Measurements from ENCODE around the gene KATNB1. TPM values are rescaled to one million over a fixed set of nuclear protein-coding genes. Genes with fewer than 3 reads are reported as not detected.

The KATNB1 gene
- total RNA-seq, 1 experiment from 2014 or later = 60.4 TPM

DNA sequence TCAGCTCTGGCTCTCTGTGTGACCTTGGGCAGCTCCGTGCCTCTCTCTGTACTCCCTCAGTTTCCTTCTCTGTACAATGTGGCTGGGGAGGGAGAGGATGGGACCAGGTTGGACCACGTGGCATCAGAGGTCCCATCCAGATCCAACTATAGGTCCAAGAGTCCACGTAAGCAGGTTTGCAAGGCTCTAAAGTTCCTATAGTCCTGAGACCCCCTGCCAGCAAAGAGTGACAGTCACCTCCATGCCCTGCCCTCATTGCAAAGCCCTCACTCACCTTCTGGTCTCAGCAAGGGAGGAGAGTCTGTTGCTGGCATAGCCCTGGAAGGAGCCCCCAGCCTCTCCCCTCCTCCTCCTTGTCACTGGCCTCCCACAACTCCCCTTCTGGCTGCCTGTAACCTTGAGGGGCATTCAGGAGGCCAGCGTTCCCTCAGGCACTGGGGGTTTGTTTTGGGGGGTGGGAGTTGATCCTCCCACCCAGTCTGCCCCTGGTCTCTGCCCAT, 47.0 kb upstream of the KATNB1 start:
- CTCF ChIA-PET = interaction anchor here (2.5 kb wide), 1 partner anchor 21 kb away, joined by 8 read pairs; no protein-coding TSS in a partner anchor
- H3K9me3 Mint-ChIP-seq = no peaks in the 10 kb centered on the region

DNA sequence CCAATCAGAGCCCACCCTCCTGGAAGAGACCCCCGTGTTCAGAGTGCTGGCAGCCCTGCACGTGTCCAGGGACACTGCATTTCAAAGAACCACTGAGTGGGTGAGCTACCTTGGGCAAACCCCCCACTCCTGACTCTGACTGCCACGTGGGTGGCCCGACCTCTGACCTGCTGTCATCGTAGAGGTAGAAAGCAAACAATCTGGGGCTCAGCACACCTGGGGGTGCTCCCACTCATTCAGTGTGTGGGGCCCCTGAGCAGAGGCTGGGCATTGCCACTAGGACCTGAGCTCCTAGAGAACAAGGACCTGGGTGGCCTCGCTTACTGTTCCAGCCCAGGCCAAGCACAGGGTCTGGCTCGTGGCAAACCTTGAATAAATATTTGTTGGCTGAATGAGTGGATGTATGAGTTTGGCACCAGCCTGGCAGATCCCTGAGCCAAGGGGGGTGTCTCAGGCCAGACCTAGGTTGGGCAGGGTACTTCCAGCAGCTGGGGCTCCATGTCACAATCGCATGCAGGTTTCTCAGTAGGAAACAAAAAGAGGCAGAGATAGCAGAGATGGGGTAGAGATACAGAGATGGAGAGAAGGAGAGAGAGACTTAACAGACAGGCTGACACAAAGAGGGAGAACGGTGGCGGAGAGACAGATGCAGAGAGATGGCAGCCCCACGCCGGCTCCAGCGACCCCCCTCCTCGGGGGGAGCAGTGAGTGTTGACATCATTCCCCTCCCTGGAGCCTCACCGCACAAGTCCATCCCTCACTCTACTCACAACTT, 46.4 kb upstream of the KATNB1 start:
- ChIA-PET CTCF (interaction anchor here (1.4 to 2.5 kb wide), 2 partner anchors 22 to 48 kb away, joined by 3 to 8 read pairs; no protein-coding TSS in a partner anchor), POLR2A (no interaction called here)
- TF ChIP-seq NFYB (CRISPR knock-in tag; conservative IDR thresholded peaks at IDR 0.05; ENCODE audit: low read depth) (no peak), NR1H2 (CRISPR knock-in tag; IDR thresholded peaks at IDR 0.05) (no peak)
- TF ChIP-seq, protein P1, sequence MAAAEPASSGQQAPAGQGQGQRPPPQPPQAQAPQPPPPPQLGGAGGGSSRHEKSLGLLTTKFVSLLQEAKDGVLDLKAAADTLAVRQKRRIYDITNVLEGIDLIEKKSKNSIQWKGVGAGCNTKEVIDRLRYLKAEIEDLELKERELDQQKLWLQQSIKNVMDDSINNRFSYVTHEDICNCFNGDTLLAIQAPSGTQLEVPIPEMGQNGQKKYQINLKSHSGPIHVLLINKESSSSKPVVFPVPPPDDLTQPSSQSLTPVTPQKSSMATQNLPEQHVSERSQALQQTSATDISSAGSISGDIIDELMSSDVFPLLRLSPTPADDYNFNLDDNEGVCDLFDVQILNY (CRISPR knock-in tag; IDR thresholded peaks at IDR 0.05) = no peak
- Mint-ChIP-seq H3K27me3 (ENCODE audit: low read depth) (no peaks in the 10 kb centered on the region; the same call in 1 of the 2 replicates), H3K4me1 (peaks cover 11% of the 10 kb centered on the region), H3K27ac (no peak overlapping the region), H3K36me3 (no peaks in the 10 kb centered on the region), H3K4me3 (no peak overlapping the region), H3K9me3 (no peaks in the 10 kb centered on the region)
- ATAC-seq (no peak), DNase-seq (ENCODE audit: low spot score) (no peak)

More for the DNA sequence above, 47.0 kb upstream of the KATNB1 start:
- ATAC-seq = no peak
- no peak for TF ChIP-seq TEAD4 (CRISPR knock-in tag; IDR thresholded peaks at IDR 0.05)
- TF ChIP-seq, protein P2, sequence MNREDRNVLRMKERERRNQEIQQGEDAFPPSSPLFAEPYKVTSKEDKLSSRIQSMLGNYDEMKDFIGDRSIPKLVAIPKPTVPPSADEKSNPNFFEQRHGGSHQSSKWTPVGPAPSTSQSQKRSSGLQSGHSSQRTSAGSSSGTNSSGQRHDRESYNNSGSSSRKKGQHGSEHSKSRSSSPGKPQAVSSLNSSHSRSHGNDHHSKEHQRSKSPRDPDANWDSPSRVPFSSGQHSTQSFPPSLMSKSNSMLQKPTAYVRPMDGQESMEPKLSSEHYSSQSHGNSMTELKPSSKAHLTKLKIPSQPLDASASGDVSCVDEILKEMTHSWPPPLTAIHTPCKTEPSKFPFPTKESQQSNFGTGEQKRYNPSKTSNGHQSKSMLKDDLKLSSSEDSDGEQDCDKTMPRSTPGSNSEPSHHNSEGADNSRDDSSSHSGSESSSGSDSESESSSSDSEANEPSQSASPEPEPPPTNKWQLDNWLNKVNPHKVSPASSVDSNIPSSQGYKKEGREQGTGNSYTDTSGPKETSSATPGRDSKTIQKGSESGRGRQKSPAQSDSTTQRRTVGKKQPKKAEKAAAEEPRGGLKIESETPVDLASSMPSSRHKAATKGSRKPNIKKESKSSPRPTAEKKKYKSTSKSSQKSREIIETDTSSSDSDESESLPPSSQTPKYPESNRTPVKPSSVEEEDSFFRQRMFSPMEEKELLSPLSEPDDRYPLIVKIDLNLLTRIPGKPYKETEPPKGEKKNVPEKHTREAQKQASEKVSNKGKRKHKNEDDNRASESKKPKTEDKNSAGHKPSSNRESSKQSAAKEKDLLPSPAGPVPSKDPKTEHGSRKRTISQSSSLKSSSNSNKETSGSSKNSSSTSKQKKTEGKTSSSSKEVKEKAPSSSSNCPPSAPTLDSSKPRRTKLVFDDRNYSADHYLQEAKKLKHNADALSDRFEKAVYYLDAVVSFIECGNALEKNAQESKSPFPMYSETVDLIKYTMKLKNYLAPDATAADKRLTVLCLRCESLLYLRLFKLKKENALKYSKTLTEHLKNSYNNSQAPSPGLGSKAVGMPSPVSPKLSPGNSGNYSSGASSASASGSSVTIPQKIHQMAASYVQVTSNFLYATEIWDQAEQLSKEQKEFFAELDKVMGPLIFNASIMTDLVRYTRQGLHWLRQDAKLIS (CRISPR knock-in tag; IDR thresholded peaks at IDR 0.05; ENCODE audit: borderline replicate concordance) = no peak
- TF ChIP-seq, protein P3, sequence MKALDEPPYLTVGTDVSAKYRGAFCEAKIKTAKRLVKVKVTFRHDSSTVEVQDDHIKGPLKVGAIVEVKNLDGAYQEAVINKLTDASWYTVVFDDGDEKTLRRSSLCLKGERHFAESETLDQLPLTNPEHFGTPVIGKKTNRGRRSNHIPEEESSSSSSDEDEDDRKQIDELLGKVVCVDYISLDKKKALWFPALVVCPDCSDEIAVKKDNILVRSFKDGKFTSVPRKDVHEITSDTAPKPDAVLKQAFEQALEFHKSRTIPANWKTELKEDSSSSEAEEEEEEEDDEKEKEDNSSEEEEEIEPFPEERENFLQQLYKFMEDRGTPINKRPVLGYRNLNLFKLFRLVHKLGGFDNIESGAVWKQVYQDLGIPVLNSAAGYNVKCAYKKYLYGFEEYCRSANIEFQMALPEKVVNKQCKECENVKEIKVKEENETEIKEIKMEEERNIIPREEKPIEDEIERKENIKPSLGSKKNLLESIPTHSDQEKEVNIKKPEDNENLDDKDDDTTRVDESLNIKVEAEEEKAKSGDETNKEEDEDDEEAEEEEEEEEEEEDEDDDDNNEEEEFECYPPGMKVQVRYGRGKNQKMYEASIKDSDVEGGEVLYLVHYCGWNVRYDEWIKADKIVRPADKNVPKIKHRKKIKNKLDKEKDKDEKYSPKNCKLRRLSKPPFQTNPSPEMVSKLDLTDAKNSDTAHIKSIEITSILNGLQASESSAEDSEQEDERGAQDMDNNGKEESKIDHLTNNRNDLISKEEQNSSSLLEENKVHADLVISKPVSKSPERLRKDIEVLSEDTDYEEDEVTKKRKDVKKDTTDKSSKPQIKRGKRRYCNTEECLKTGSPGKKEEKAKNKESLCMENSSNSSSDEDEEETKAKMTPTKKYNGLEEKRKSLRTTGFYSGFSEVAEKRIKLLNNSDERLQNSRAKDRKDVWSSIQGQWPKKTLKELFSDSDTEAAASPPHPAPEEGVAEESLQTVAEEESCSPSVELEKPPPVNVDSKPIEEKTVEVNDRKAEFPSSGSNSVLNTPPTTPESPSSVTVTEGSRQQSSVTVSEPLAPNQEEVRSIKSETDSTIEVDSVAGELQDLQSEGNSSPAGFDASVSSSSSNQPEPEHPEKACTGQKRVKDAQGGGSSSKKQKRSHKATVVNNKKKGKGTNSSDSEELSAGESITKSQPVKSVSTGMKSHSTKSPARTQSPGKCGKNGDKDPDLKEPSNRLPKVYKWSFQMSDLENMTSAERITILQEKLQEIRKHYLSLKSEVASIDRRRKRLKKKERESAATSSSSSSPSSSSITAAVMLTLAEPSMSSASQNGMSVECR (CRISPR knock-in tag; IDR thresholded peaks at IDR 0.05; ENCODE audit: borderline replicate concordance) = no peak
- TF ChIP-seq ZNF219 (CRISPR knock-in tag; IDR thresholded peaks at IDR 0.05; ENCODE audit: borderline replicate concordance) = no peak
- Mint-ChIP-seq H3K27me3 (ENCODE audit: low read depth) (no peaks in the 10 kb centered on the region; the same call in 1 of the 2 replicates), H3K4me1 (peaks cover 12% of the 10 kb centered on the region), H3K4me3 (no peak overlapping the region), H3K36me3 (no peaks in the 10 kb centered on the region), H3K27ac (no peak overlapping the region)
- DNase-seq (ENCODE audit: low spot score) = no peak
- POLR2A ChIA-PET = no interaction called here

DNA sequence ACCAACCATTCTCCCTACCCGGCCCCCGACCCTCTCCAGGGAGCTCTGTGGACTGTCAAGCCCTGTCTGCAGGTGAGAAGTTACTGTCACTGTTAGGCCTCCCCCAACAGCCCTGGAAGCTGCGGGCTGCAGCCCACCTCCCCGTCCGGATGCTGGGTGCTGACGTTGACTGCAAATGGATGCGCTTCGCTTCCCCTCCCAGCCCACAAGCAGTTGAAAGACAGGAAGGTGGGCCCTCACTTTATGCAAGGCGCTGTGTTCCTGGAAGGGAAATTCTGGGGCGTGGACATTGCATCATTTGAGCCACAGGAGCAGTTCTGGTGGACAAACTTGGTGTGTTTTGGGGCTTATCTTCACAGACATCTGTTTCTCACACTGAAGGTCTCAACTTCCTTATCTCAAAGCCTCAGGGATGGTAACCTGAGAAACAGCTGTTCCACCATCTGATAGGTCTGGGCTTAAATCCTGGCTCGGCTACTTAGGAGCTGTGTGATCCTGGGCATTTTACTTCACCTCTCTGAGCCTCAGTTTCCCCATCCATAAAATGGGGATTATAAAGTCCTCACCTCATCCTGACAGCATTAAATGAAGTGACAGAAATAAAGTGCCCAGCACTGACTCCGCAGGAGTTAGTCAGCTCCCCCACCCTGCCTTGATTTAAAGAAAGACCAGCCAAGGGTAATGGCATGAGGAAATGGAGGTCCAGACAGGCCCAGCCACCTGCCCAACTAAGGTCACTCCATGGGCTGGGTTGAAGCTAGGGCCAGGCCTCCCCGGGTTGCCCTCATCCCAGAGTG, 45.6 kb upstream of the KATNB1 start:
- ATAC-seq (no peak), DNase-seq (ENCODE audit: low spot score) (no peak)
- Mint-ChIP-seq H3K36me3 (no peaks in the 10 kb centered on the region), H3K27ac (no peak overlapping the region), H3K9me3 (no peaks in the 10 kb centered on the region), H3K4me1 (peaks cover 15% of the 10 kb centered on the region), H3K4me3 (no peak overlapping the region), H3K27me3 (ENCODE audit: low read depth) (no peaks in the 10 kb centered on the region; the same call in 1 of the 2 replicates)
- POLR2A ChIA-PET = interaction anchor here (0.6 kb wide), 1 partner anchor 137 kb away, joined by 3 read pairs; no protein-coding TSS in a partner anchor
- CTCF ChIA-PET = interaction anchor here (0.9 to 2.5 kb wide), 3 partner anchors 22 to 47 kb away, joined by 3 to 8 read pairs (median 3); no protein-coding TSS in a partner anchor
- TF ChIP-seq, protein P4, sequence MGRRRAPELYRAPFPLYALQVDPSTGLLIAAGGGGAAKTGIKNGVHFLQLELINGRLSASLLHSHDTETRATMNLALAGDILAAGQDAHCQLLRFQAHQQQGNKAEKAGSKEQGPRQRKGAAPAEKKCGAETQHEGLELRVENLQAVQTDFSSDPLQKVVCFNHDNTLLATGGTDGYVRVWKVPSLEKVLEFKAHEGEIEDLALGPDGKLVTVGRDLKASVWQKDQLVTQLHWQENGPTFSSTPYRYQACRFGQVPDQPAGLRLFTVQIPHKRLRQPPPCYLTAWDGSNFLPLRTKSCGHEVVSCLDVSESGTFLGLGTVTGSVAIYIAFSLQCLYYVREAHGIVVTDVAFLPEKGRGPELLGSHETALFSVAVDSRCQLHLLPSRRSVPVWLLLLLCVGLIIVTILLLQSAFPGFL (CRISPR knock-in tag; IDR thresholded peaks at IDR 0.05; ENCODE audit: borderline replicate concordance) = no peak
- no peak for TF ChIP-seq JAZF1 (CRISPR knock-in tag; IDR thresholded peaks at IDR 0.05)
- no peak for TF ChIP-seq RELA (CRISPR knock-in tag; IDR thresholded peaks at IDR 0.05; ENCODE audit: borderline replicate concordance)
- TF ChIP-seq, protein P2 (CRISPR knock-in tag; IDR thresholded peaks at IDR 0.05; ENCODE audit: borderline replicate concordance) = no peak
- TF ChIP-seq ZBTB21 (CRISPR knock-in tag; IDR thresholded peaks at IDR 0.05; ENCODE audit: borderline replicate concordance) = no peak
- peak; percentile 46 for TF ChIP-seq GABPB1 (CRISPR knock-in tag; IDR thresholded peaks at IDR 0.05)
